Heart left ventricle (tissue), 16 donors: ENCODE data around the gene SORCS2. TPM values are rescaled to one million over a fixed set of nuclear protein-coding genes. Genes with fewer than 3 reads are reported as not detected.

Source experiments
- ATAC-seq, 4 donors: fragments of 200-7000 bp; cut with Tn5 transposase; one replicate each; pipeline ENCODE4 v1.9.1; 2020 to 2022; ENCODE audit warnings: moderate library complexity in 4 of 4, mild to moderate bottlenecking in 3 of 4, moderate number of reproducible peaks in 1 of 4
- DNase-seq, 5 donors: peaks; one replicate each; pipeline ENCODE4 v3.0.0-alpha.2; 2020
- H3K27ac ChIP-seq, 12 donors: fragments of 200-600 bp; sonication (generic) in 4 of 12; one replicate each; pipeline versions ENCODE4 v1.5.0 to v1.8.0; 2016 to 2022; ENCODE audit warnings: mild to moderate bottlenecking in 2 of 12
- H3K27me3 ChIP-seq, 9 donors: fragments of 200-600 bp; sonication (generic) in 2 of 9; one replicate each; pipeline versions ENCODE4 v1.5.1 to v1.8.0; 2016 to 2022; ENCODE audit warnings: mild to moderate bottlenecking in 3 of 9
- H3K36me3 ChIP-seq, 9 donors: fragments of 200-600 bp; sonication (generic) in 2 of 9; one replicate each; pipeline versions ENCODE4 v1.5.0 to v1.8.0; 2018 to 2022; ENCODE audit warnings: mild to moderate bottlenecking in 2 of 9
- H3K4me1 ChIP-seq, 12 donors: fragments of 200-600 bp; sonication (generic) in 4 of 12; one replicate each; pipeline versions ENCODE4 v1.5.0 to v1.8.0; 2016 to 2022; ENCODE audit warnings: mild to moderate bottlenecking in 3 of 12
- H3K4me3 ChIP-seq, 12 donors: fragments of 200-600 bp; sonication (generic) in 4 of 12; one replicate each; pipeline versions ENCODE4 v1.5.0 to v1.8.0; 2017 to 2022; ENCODE audit warnings: mild to moderate bottlenecking in 9 of 12, moderate library complexity in 4 of 12
- H3K9me3 ChIP-seq, 12 donors: fragments of 200-600 bp; sonication (generic) in 4 of 12; one replicate each; pipeline versions ENCODE4 v1.5.0 to v1.8.0; 2016 to 2022; ENCODE audit warnings: mild to moderate bottlenecking in 1 of 12
- CTCF ChIP-seq, 12 donors: fragments of 200-600 bp; sonication (generic) in 4 of 12; IDR thresholded peaks; one replicate each; pipeline versions ENCODE4 v1.5.0 to v1.8.0; 2018 to 2022; ENCODE audit warnings: antibody characterized with exemption in 12 of 12, mild to moderate bottlenecking in 5 of 12
- POLR2A ChIP-seq, 2 donors: fragments of 450-650 bp; IDR thresholded peaks; one replicate each; pipeline ENCODE4 v1.6.1; 2017; ENCODE audit warnings: antibody characterized with exemption in 2 of 2, mild to moderate bottlenecking in 2 of 2, moderate library complexity in 2 of 2
- WGBS, 4 donors: extraction: QIAGEN DNeasy Blood & Tissue Kit in 2 of 4; methylation state at CpG; one replicate each; pipeline versions ENCODE4 v1.1.5 to v1.1.7; 2013 to 2018; 5-methylcytosine and 5-hydroxymethylcytosine counted together
- intact Hi-C, 10 donors: fragments of 100-400 bp; cut with DNase I; formaldehyde crosslinking; loops; one replicate each; pipeline versions ENCODE4 v1.11.1 to v1.14.2; 2022
- polyA plus RNA-seq, 2 donors: library from polyadenylated mRNA; stranded (reverse); fragments of 200-250 nt; gene quantifications; one replicate each; pipeline ENCODE4 v1.2.3, GENCODE V29; 2013
- total RNA-seq, 9 donors: library from RNA; depleted of rRNA in 2 of 9; stranded (reverse); fragments of >200 nt in 2 of 9; fragmentation: NEBNext Ultra II Directional in 3 of 9; extraction: Animal tissue kit (Norgen Biotek cat#: 25700) in 3 of 9; gene quantifications; one replicate each; pipeline versions ENCODE4 v1.1.0 to v1.2.4, GENCODE V29; 2016 to 2023
- donor health status: ischemic (EF 13 %, LVEDD 7.1; RV severe dilation, severe dysfunction).
- donor health status: healthy with polysubstance abuse.
- donor health status: DM: no; HTN: yes; CAD: no.
- donor health status: DM: no; HTN: no; CAD: no.
- donor health status: ischemic (EF 25% LVEDD 6.9; RV normal size, moderate dysfunction).
- donor health status: ischemic (EF 25% LVEDD 5.7; RV mildly dilated, moderate dysfunction).
- donor health status: healthy.
- donor health status: DM: yes; HTN: yes; CAD: no.
- donor health status: ischemic (EF 35%, LVEDD 5.7; RV mildly dilated, moderate dysfunction).
- donor health status: nonischemic (EF 11% LVEDD 7.7; RV severe dilation, severe dysfunction).
- donor health status: DM: yes; HTN: yes; CAD: no.
- donor health status: PGD.
- donor health status: ischemic (EF 29% LVEDD 5.4; RV normal size, mild dysfunction).
- donor health status: nonischemic (EF 23%, LVEDD 6.1; RV moderate dilation, normal function).

Gene SORCS2
- total and polyA plus RNA-seq, 11 donors = 0.28 to 5.5 (median 2.4) TPM

- Histone ChIP-seq H3K4me1 (peaks cover 0 to 3% (median 0%) of the 10 kb centered on the region in 12 donors), H3K4me3 (no peak overlapping the region), H3K36me3 (no peaks in the 10 kb centered on the region), H3K27me3 (no peaks in the 10 kb centered on the region), H3K27ac (no peak overlapping the region), H3K9me3 (peaks cover 0 to 15% (median 3%) of the 10 kb centered on the region in 12 donors)
- intact Hi-C loops = no loop called here
- 77 to 83% (median 83%) methylated on average over 9 of the region's 9 CpGs for WGBS, 4 donors
- DNase-seq (no peak), ATAC-seq (no peak)
- no peak for TF ChIP-seq CTCF (IDR thresholded peaks at IDR 0.05)
- TF ChIP-seq POLR2A (IDR thresholded peaks at IDR 0.05) = no peak
Observed at GRCh38 chr4:7678318-7678852, 486.0 kb downstream of the SORCS2 start.

- 25 to 54% (median 41%) methylated on average over 11 of the region's 11 CpGs for WGBS, 4 donors
- Histone ChIP-seq H3K4me3 (no peak overlapping the region), H3K36me3 (no peaks in the 10 kb centered on the region), H3K27me3 (no peaks in the 10 kb centered on the region), H3K9me3 (peaks cover 0 to 20% (median 5%) of the 10 kb centered on the region in 12 donors), H3K27ac (no peak overlapping the region), H3K4me1 (peaks cover 0 to 3% (median 0%) of the 10 kb centered on the region in 12 donors)
- intact Hi-C loops = no loop called here
- DNase-seq (peak in 1 of 5 donors; percentile 42), ATAC-seq (peak in 2 of 4 donors; percentile 36 to 38)
- no peak for TF ChIP-seq POLR2A (IDR thresholded peaks at IDR 0.05)
- no peak for TF ChIP-seq CTCF (IDR thresholded peaks at IDR 0.05)
Observed at GRCh38 chr4:7679406-7680040, 487.2 kb downstream of the SORCS2 start.

GRCh38 chr4:7680106-7680505, 487.8 kb downstream of the SORCS2 start:
- Histone ChIP-seq H3K27ac (no peak overlapping the region), H3K27me3 (no peaks in the 10 kb centered on the region), H3K4me3 (no peak overlapping the region), H3K4me1 (peaks cover 0 to 3% (median 0%) of the 10 kb centered on the region in 12 donors), H3K36me3 (no peaks in the 10 kb centered on the region), H3K9me3 (peaks cover 0 to 20% (median 5%) of the 10 kb centered on the region in 12 donors)
- intact Hi-C loops = no loop called here
- DNase-seq = peak in 1 of 5 donors; percentile 41
- WGBS, 4 donors = 61 to 91% (median 78%) methylated on average over 5 to 10 of the region's 10 CpGs
- no peak for ATAC-seq
- TF ChIP-seq CTCF (IDR thresholded peaks at IDR 0.05) (no peak), POLR2A (IDR thresholded peaks at IDR 0.05) (no peak)

- no peak for TF ChIP-seq CTCF (IDR thresholded peaks at IDR 0.05)
- TF ChIP-seq POLR2A (IDR thresholded peaks at IDR 0.05) = no peak
- no peak for ATAC-seq
- no peak overlapping the region for H3K4me3 ChIP-seq
- peaks cover 0 to 3% (median 0%) of the 10 kb centered on the region in 12 donors for H3K4me1 ChIP-seq
- H3K27me3 ChIP-seq = no peaks in the 10 kb centered on the region
- no peak overlapping the region for H3K27ac ChIP-seq
- peaks cover 0 to 20% (median 5%) of the 10 kb centered on the region in 12 donors for H3K9me3 ChIP-seq
- WGBS, 4 donors = 78 to 100% (median 81%) methylated on average over 1 of the region's 1 CpG
- intact Hi-C loops = no loop called here
- H3K36me3 ChIP-seq = no peaks in the 10 kb centered on the region
- no peak for DNase-seq
Observed at GRCh38 chr4:7680731-7681130, 488.4 kb downstream of the SORCS2 start.
